ENCODE data around the gene AGTR1. TPM values are rescaled to one million over a fixed set of nuclear protein-coding genes. Genes with fewer than 3 reads are reported as not detected.

The AGTR1 gene
- total RNA-seq, 1 experiment from 2014 or later = not detected

DNA sequence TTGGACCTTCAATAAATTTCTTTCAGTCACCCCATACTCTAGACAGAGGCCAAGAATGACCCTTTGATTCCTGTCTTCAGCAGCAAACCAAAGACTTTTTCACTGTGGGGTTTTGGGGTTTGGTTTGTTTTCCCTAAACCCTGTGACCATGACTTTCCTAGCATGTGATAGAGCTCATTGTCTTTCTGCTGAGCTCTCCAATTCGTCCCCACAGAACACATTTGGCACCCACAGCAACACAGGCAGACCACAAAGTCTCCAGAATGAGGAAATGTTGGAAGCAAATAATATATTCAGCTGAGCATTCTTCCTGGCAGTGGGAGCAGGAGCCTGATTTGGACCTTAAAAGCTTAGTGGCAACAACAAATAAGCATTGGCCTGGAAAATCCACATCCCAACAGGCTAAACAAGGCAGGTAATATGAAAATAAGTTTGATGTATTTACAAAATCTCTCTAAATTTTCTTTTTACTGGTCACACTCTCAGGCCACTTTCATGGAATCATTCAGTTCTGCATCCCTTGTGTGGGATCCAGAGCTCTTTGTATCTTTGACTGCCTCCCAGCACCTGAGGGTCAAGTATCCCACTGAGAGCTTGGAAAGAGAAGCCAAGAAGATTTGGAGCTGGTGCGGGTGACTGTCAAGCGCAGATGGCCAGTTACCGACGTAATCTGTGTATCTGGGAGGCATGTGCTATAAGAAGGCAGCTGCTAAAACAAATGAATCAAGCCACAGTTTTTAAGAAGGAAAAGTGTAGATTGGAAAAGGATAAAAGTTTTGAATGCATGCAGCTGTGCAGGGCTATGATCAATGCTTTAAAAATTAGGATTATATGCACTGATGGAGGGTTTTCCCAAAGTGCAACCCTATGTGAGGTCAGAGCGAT lies 93.4 kb downstream of the AGTR1 start:
- H3K4ac ChIP-seq (ENCODE audit: low read depth, low read length) = no peak overlapping the region
- no peaks in the 10 kb centered on the region for H3K79me2 ChIP-seq (ENCODE audit: insufficient read depth, low read length)
- H3K27me3 ChIP-seq (ENCODE audit: insufficient read depth, low read length) = no peaks in the 10 kb centered on the region
- DNase-seq = no peak
- no peak overlapping the region for H2AFZ ChIP-seq (ENCODE audit: low read length)
- H3K4me1 ChIP-seq (ENCODE audit: insufficient read depth, low read length) = 0 out of 2 replicates have a peak, but pooled peaks cover 3% of the 10 kb centered on the region
- H4K91ac ChIP-seq (ENCODE audit: insufficient read length, low read depth, low read length) = no peak overlapping the region
- H3T11ph ChIP-seq (ENCODE audit: low read length) = no peak overlapping the region
- no peaks in the 10 kb centered on the region for H3K9me3 ChIP-seq (ENCODE audit: control insufficient read depth, low read depth, low read length)
- no peak overlapping the region; a peak in 1 of 7 replicates for H3K27ac Mint-ChIP-seq
- H3K27ac ChIP-seq (ENCODE audit: insufficient read length, low read depth, low read length) = no peak overlapping the region
- peaks cover 0 to 16% (median 0%) of the 10 kb centered on the region in 3 experiments; a peak in 2 of 7 replicates for H3K36me3 Mint-ChIP-seq (ENCODE audit: insufficient read depth in 1 of 3, low read depth in 3 of 3)
- H3K4me3 Mint-ChIP-seq = no peak overlapping the region
- no peak overlapping the region for H3K4me2 ChIP-seq (ENCODE audit: insufficient read depth, insufficient read length, low read length)
- peaks cover 17 to 18% of the 10 kb centered on the region in 2 experiments for H3K4me1 Mint-ChIP-seq
- no peaks in the 10 kb centered on the region for H3K79me1 ChIP-seq (ENCODE audit: insufficient read depth, low read depth, low read length, poor library complexity, severe bottlenecking)
- H3K18ac ChIP-seq (ENCODE audit: insufficient read length, low read depth, low read length) = no peak overlapping the region
- H2BK15ac ChIP-seq (ENCODE audit: low read depth, low read length) = no peak overlapping the region
- no peak overlapping the region for H2BK12ac ChIP-seq (ENCODE audit: insufficient read length, low read depth, low read length)
- no peak overlapping the region for H2BK120ac ChIP-seq (ENCODE audit: low read depth, low read length, poor library complexity, severe bottlenecking)
- no peak overlapping the region for H4K5ac ChIP-seq (ENCODE audit: insufficient read length, low read depth, low read length)
- H3K56ac ChIP-seq (ENCODE audit: insufficient read length, low read depth, low read length) = no peak overlapping the region
- H4K20me1 ChIP-seq (ENCODE audit: control insufficient read depth, insufficient read depth, insufficient read length) = no peaks in the 10 kb centered on the region
- no peaks in the 10 kb centered on the region for H3K23me2 ChIP-seq (ENCODE audit: insufficient read length, low read depth, low read length, poor library complexity, severe bottlenecking)
- H3K23ac ChIP-seq (ENCODE audit: insufficient read length, low read depth, low read length) = no peak overlapping the region
- no CpG with 5 or more reads among the region's 6 CpGs for WGBS (ENCODE audit: extremely low coverage, insufficient read length, low lambda C conversion rate)
- no peak overlapping the region for H2BK20ac ChIP-seq (ENCODE audit: low read depth, low read length, poor library complexity, severe bottlenecking)
- no peak overlapping the region for H4K8ac ChIP-seq (replicated peaks; ENCODE audit: insufficient read length, low read depth, low read length)
- no peak overlapping the region for H3K9ac ChIP-seq (ENCODE audit: extremely low read depth, insufficient read length, low read length)
- H3K9me3 Mint-ChIP-seq = peaks cover 4 to 11% of the 10 kb centered on the region in 2 experiments; a peak in 4 of 5 replicates
- TF ChIP-seq, protein P1, sequence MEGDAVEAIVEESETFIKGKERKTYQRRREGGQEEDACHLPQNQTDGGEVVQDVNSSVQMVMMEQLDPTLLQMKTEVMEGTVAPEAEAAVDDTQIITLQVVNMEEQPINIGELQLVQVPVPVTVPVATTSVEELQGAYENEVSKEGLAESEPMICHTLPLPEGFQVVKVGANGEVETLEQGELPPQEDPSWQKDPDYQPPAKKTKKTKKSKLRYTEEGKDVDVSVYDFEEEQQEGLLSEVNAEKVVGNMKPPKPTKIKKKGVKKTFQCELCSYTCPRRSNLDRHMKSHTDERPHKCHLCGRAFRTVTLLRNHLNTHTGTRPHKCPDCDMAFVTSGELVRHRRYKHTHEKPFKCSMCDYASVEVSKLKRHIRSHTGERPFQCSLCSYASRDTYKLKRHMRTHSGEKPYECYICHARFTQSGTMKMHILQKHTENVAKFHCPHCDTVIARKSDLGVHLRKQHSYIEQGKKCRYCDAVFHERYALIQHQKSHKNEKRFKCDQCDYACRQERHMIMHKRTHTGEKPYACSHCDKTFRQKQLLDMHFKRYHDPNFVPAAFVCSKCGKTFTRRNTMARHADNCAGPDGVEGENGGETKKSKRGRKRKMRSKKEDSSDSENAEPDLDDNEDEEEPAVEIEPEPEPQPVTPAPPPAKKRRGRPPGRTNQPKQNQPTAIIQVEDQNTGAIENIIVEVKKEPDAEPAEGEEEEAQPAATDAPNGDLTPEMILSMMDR (conservative IDR thresholded peaks at IDR 0.05) = no peak
- H3K27me3 Mint-ChIP-seq (ENCODE audit: low read depth) = no peaks in the 10 kb centered on the region
- H2AK5ac ChIP-seq (ENCODE audit: insufficient read length, low read length) = no peak overlapping the region
- no peak overlapping the region for H3K14ac ChIP-seq (ENCODE audit: insufficient read depth, low read length)
- no peak overlapping the region for H2BK5ac ChIP-seq (ENCODE audit: insufficient read length, low read length)

Measured in H9 (cell line).